ENCODE measurements around the gene SLC25A21.

The SLC25A21 gene

DNA sequence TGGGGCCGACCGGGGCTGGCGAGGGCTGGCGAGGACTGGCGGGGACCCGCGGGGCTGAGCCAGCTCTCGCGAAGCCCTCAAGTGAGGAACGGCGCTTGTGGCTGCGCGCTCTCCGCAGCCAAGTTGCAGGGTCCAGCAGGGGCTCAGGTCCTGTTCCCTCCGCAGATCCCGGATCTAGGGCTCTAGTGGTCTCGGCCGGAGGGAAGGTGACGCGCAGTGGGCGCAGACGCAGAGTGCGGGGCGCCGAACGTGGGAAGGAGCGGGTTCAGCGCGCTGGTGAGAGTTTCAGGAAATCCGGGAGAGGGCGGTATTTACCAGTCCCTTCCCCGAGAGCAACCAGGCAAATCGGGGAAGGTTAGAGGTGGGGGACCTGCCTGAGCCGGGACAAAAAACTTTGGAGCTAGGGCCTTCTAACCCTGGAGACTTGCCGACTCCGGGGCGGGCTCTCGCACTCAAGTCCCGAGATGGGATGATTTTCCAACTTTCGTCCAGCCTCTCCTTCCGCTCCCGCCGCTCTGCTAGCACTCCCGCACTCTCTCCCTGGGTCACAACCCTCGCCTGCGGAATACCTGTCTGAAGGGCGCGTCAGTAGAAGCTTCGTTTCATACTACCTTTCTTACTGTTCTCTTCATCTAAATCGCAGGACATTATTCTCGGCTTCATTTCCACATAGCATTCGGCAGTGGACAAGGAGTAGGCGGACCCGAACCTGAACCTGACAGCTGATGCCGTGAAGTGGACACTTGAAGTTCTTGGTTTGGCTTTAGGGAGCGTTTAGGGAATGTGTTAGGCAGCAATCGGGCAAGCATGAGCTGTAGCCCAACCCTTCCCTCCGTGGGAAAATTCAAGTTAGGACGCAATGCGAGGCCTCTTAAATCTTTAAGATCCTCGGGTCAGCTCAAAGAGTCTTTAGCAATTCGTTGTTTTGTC is 524.3 kb downstream of the SLC25A21 start:
- no peak for DNase-seq (ENCODE audit: low spot score)

DNA sequence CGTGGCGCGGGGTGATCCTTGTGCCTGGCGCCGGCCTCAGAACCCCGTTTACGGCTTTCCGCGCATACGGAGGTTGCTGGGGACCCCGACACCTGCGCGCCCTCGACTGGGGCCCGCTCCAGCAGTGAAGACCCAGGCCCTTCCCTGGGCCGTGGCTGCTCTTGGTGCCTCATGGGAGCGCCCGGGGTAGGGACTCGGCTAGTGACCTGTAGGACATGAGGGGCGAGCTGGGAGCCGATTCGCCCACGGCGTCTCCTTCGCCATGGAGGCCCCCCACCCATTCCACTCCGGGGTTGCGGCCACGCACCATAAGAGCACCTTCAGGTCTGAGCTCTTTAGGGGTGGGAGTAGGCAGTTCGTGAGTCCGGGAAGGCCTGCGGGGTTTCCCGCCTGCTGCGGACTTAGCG is 525.0 kb downstream of the SLC25A21 start:
- DNase-seq (ENCODE audit: low spot score) = no peak

DNA sequence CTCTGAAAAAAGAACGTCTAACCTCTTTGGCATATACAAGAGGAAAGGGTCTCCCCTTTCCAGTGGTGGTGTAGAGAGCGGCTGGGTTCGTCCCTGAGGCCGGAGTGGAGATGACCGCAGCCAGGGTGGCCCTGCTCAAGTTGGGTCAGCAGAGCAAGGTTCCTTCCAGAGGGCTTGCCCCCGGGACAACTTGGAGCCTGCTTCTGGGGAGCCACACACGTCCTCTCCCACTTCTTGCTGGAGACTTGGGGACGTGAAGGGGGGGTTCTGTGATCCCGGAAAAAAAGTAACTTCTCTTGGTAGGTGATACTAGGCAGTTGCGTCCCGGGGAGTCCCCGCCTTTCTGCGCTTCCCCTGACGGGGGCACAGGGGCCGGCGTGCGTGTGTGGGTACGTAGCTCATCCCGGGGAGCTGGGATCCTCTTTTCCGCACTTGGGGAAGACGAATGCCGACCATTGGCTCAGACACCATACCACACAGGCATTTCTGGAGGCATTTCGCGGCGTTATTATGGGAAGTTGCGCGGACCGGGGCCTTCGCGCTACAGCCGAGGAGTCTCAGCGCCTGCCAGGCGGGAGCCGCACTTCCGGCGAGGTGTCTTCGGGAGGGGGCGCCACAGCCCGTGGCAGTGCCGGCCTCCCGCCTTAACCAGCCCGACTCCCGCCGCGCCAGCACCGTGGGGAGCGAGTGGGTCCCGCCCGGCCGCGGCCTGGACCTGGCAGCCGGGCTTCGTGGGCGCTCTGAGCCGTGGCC is 525.6 kb downstream of the SLC25A21 start:
- DNase-seq (ENCODE audit: low spot score) = no peak

DNA sequence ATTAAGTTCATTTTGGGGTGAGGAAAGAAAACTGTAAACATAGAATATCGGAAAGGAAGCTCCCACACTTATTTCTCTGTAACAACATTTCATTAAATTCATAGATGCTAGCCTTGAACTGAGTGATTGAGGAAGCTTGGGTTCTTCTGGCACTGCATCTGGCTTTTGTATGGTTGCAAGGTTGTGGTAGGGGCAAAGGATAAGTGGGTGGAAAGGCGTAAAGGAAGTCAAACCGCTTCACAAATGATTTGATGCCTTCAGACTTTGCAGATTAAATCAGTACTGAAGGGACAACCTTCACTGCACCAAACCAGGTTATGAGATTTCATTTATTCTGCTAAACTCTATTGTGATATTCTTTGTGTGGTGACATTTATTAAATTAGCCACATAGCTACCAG is 538.8 kb downstream of the SLC25A21 start:
- no peak for DNase-seq (ENCODE audit: low spot score)

All from pons (tissue), 1 donor.